HG03439 (cell line): ENCODE measurements around the gene TBC1D20.
A peak's percentile ranks its signal among the peaks of the same experiment; 100 is the strongest.
"Not testable (repeated sequence)": the region's sequence is repeated elsewhere in the genome, so short reads cannot be mapped to it uniquely, and the experiment has no call there.

Experiments
- ATAC-seq: cut with Tn5 transposase; IDR thresholded peaks from one replicate; pipeline ENCODE4 v1.9.1; 2021; ENCODE audit warnings: mild to moderate bottlenecking, moderate library complexity; ENCODE audit not compliant: unreplicated experiment

TBC1D20 gene

DNA sequence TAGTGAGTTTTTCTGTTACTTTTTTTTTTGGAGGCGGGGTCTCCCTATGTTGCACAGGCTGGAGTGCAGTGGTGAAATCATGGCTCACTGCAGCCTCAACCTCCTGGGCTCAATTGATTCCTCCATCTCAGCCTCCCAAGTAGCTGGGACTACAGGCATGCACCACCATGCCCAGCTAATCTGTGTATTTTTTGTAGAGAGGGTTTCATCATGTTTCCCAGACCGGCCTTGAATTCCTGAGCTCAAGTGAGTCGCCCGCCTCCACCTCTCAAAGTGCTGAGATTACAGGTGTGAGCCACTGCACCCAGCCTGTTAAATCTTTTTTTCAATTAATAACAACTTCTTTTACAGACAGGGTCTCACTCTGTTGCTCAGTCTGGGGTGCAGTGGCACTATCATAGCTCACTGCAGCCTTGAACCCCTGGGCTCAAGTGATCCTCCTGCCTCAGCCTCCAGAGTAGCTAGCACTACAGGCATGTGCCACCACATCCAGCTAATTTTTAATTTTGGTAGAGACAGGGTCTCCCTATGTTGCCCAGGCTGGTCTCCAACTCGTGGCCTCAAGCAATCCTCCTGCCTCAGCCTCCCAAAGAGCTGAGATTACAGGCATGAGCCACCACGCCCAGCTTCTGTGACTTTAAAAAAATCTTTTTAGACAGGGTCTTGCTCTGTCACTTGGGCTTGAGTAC is 14.4 kb upstream of the TBC1D20 start:
- not testable (repeated sequence) for ATAC-seq

DNA sequence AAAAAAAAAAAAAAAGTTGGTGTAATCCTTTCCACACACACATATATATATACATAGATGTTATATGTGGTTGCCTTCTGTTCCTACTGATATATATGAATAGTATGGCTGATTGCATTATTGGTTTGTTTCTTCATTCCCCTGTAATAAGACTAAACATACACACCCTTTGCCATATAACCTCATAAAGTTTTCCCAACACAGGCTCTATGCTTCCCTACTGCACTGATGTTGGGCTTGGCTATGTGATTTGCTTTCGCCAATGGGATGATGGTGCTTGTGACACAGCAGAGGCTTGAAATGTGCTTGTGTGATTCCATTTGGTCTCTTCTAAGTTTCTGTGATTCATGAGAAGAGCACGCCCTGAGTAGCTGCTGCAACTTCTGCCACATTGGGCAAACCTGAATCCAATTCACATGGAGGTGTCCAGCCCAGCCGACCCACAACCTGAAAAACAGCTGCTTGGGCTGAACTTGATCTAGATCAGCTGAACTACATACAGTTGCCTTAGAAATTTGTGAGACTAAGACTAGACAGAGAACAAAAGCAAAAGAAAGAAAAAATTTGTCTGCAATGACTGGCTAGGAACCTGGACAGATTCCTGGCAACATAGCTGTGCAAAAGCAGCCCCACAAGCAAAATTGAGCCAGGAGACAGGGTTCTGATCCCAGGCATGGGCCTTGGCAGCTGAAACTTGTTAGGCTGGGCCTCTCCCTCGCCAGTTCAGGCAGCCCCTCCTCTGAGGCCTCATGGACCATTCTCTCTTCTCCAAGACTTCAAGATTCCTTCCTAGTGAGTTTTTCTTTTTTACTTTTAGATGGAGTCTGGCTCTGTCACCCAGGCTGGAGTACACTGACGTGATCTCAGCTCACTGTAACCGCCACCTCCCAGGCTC is 13.4 kb upstream of the TBC1D20 start:
- ATAC-seq: no peak

DNA sequence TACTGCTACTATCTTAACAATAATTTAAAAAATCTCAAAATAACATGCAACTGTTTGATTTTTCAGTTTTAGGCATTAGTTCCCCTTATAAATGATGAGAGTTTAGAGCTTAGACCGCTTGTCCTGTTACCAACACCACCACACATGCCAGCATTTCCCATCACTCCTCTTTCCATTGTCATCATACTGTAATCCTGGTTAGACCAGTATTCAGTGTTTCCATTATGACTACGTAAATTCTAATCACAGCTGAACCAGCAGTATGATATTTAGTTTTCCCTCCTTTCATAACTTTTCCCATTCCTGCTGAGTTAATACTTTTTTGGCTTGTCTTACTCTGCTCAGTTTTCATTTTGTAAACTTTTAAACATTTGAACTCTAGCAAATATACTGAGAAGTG is 12.2 kb upstream of the TBC1D20 start:
- no peak for ATAC-seq

DNA sequence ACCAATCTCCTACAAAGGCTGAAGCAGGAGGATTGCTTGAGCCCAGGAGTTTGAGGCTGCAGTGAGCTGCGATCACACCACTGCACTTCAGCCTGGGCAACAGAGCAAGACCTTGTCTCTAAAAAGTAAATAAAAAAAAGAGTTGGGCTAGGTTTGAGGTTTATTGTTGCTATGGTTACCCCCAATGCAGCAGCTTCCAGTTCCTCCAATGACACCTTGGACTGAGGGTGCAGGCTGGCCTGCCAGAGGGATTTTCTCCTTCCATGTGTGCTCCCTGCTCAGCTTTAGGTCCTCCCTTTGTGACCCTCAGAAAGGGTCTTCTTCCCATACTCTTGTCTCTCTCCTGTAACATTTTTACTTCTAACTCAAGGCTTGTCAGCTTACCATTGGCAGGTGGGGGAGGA is 10.6 kb upstream of the TBC1D20 start:
- no peak for ATAC-seq

DNA sequence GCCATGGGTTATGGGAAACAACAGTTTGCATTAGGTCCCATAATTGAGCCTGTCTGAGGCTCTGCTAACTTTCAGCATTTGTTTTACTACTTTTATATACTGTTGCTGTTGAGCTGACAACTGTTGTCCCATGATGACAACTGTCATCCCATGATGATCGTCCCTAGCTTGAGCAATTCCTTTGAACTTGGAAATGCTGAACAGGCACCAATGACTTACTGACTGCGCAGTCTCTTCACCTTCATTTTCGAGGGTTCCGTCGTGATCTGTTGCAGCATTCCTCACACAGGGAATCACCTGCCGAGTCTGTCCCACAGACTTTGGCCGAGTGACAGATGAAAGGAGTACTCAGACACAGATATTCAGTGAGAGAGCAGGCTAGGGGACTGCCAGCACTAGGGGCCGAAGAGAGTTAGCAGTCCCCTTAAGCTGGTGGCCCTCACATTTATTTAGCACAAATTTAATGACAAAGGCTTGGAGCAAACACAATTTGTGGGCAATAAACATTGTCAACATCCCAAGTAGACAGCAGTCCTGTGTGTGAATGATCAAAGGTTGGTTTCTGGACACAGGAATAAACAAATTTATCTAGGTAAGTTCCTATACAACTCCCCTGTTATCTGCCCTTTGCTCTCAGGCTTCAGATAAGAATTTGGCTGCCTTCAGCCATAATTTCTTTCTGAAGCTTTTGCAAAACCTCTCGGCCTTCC is 10.0 kb upstream of the TBC1D20 start:
- ATAC-seq: no peak

- ATAC-seq: no peak
Observed at GRCh38 chr20:469746-470490, 7.6 kb upstream of the TBC1D20 start.

DNA sequence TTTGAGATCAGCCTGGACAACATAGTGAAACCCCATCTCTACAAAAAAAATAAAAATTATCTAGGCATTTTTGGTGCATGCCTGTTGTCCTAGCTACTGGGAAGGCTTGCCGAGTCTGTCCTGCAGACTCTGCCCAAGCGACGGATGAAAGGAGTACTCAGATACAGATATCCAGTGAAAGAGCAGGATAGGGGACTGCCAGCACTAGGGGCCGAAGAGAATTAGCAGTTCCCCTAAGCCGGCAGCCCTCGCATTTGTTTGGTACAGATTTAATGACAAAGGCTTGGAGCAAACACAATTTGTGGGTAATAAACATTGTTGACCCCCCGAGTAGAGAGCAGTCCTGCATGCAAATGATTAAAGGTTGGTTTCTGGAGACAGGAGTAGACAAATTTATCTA is 5.4 kb upstream of the TBC1D20 start:
- ATAC-seq: no peak

- ATAC-seq: peak; percentile 36
Observed at GRCh38 chr20:461254-462198, 807 bp downstream of the TBC1D20 start.

GRCh38 chr20:460707-461106 is 1.6 kb downstream of the TBC1D20 start:
- ATAC-seq: no peak

DNA sequence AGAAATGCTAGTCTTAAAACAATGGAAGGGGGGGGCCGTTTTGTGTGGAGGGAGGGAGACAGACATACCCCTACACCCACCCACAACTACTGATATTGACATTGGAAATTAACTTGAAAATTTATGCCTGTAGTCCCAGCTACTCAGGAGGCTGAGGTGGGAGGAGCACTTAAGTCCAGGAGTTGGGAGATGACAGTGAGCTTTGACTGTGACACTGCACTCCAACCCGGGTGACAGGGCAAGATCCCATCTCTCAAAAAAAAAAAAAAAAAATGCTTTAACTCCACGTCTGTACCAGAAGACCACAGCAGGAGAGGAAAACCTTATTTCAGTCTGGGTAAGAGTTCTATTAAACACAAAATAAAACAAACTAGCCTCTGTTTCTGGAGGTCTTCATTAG is 2.2 kb downstream of the TBC1D20 start:
- no peak for ATAC-seq

DNA sequence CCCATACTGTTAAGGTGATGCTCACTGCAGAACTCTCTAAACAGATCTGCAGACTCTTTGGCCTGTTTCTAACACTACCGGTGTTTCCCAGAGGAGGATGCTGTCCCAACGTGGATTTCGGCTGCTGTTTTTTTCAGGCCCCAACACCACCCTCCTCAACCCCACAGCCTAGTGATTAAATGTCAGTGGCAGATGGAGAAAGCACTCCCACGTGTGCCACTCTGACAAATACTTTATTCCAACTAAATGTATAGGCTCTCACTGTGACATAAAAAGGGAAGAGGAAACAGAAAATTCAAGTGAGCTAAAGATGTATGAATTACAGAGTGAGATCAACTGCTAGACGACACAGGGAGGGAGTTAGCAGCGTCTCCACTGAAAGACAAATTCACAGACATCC is 3.6 kb downstream of the TBC1D20 start:
- ATAC-seq: no peak

DNA sequence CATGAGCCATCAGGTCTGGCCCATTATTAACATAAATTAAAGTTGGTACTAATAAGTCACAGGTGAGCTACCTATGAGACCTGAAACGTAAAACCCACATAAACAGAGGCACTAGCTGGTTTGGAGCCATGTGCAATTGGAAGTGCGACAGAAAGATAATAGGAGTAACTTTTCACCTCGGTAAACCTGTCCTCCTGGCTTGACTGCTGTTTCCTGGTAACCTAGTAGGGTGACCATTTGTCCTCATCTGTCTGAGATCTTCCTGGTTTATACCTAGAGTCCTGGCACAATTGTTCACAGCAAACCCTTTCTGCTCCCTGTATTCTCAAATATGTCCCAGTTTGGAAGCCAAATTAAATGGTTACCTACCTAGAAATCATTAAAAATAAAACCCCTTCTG is 7.4 kb downstream of the TBC1D20 start:
- ATAC-seq: no peak

DNA sequence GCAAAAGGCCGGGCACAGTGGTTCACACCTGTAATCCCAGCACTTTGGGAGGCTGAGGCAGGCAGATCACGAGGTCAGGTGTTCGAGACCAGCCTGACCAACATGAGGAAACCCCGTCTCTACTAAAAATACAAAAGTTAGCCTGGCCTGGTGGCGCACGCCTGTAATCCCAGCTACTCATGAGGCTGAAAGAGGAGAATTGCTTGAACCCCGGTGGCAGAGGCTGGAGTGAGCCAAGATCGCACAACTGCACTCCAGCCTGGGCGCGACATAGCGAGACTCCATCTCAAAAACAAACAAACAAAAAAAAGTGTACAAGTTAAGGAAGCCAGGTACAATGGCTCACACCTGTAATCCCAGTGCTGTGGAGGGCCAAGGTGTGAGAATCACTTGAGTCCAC is 10.3 kb downstream of the TBC1D20 start:
- not testable (repeated sequence) for ATAC-seq

GRCh38 chr20:445514-446336 is 16.6 kb downstream of the TBC1D20 start:
- ATAC-seq: no peak

DNA sequence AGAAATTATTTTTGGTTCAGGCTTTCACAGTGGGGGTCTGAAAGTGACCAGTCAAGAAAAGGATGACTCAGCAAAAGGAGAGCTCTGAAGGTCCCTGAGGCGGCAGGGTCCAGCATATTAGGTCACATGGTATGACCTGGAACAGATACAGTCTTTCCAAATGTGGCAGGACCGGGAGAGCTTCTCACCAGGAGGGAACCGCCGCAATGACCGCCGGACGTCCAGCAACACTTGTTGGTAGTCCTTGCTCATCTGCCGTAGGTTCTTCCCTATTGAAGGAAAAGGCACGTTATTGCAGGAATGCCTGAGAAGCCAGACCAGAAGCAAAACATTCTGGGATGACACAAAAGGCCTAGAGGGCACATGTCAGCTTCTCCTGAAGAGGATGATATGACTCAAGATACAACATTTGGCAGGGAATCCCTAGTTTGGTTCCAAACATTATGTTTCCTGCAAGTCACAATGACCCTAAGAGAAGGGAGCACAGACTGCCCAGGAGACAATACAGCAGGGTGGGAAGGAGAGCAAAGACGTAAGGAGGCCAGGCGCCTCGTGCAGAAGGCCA is 17.4 kb downstream of the TBC1D20 start:
- no peak for ATAC-seq

DNA sequence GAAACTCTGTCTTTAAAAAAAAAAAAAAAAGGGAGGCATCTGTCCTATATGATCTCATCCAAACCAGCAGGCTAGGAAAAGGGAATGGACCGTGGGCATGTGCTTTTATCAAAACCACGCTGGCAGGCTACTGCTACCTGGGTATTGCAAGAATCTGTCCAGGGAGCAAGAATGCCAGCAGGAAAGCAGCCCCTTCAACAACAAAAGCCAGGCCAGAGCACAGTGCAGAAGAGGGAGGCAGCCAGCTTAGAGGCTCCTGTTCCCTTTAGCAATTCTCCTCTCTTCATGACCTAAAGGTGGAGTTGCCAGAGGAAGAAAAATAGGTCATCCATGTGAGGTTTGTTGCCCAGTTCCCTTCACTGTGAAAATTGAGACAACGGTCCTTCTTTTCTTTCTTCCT is 18.2 kb downstream of the TBC1D20 start:
- ATAC-seq: no peak

GRCh38 chr20:443223-443775 is 19.0 kb downstream of the TBC1D20 start:
- ATAC-seq: no peak

- no peak for ATAC-seq
Observed at GRCh38 chr20:440636-441035, 21.7 kb downstream of the TBC1D20 start.
